ENCODE results near the gene NUDT8.
A peak's percentile ranks its signal among the peaks of the same experiment; 100 is the strongest.
"Not testable (repeated sequence)": the region's sequence is repeated elsewhere in the genome, so short reads cannot be mapped to it uniquely, and the experiment has no call there.

NUDT8 gene

GRCh38 chr11:67644472-67645418 is 15.0 kb upstream of the NUDT8 start:
- no peak for DNase-seq (ENCODE audit: low read depth, low spot score)

GRCh38 chr11:67644042-67644441 is 14.3 kb upstream of the NUDT8 start:
- no peak for DNase-seq (ENCODE audit: low read depth, low spot score)

More at GRCh38 chr11:67644472-67645418, 15.0 kb upstream of the NUDT8 start:
- no peak overlapping the region for H3K4me3 ChIP-seq (ENCODE audit: low read length)

GRCh38 chr11:67642173-67643120 is 12.7 kb upstream of the NUDT8 start:
- no peak for DNase-seq (ENCODE audit: low read depth, low spot score)
- no peak overlapping the region for H3K4me3 ChIP-seq (ENCODE audit: low read length)

More at GRCh38 chr11:67644042-67644441, 14.3 kb upstream of the NUDT8 start:
- no peak overlapping the region for H3K4me3 ChIP-seq (ENCODE audit: low read length)

GRCh38 chr11:67641338-67642172 is 11.8 kb upstream of the NUDT8 start:
- no peak overlapping the region for H3K4me3 ChIP-seq (ENCODE audit: low read length)
- no peak for DNase-seq (ENCODE audit: low read depth, low spot score)

GRCh38 chr11:67640758-67641337 is 11.1 kb upstream of the NUDT8 start:
- DNase-seq (ENCODE audit: low read depth, low spot score), result no peak
- no peak overlapping the region for H3K4me3 ChIP-seq (ENCODE audit: low read length)

- no peak overlapping the region for H3K4me3 ChIP-seq (ENCODE audit: low read length)
- peak; percentile 64 for DNase-seq (ENCODE audit: low read depth, low spot score)
These were observed 10.5 kb upstream of the NUDT8 start for GRCh38 chr11:67640021-67640757.

- DNase-seq (ENCODE audit: low read depth, low spot score), result no peak
- no peak within 1 kb of the TSS for H3K4me3 ChIP-seq (ENCODE audit: low read length)
These were observed 9.7 kb upstream of the NUDT8 start, which contains the start of gene TBX10 for GRCh38 chr11:67639438-67639859. Gene TBX10, minus strand, starts transcription at chr11:67639763. Its CDS starts 291 bp downstream, at chr11:67639472.

GRCh38 chr11:67638535-67639437 is 9.0 kb upstream of the NUDT8 start:
- DNase-seq (ENCODE audit: low read depth, low spot score), result no peak
- no peak overlapping the region for H3K4me3 ChIP-seq (ENCODE audit: low read length)

GRCh38 chr11:67637441-67637840 is 7.7 kb upstream of the NUDT8 start:
- H3K4me3 ChIP-seq (ENCODE audit: low read length); DNase-seq (ENCODE audit: low read depth, low spot score): not testable (repeated sequence)

GRCh38 chr11:67636962-67637361 is 7.2 kb upstream of the NUDT8 start:
- no peak for DNase-seq (ENCODE audit: low read depth, low spot score)
- H3K4me3 ChIP-seq (ENCODE audit: low read length), result no peak overlapping the region

- H3K4me3 ChIP-seq (ENCODE audit: low read length), result no peak overlapping the region
These were observed 5.4 kb upstream of the NUDT8 start for GRCh38 chr11:67635231-67635521.

GRCh38 chr11:67634366-67635230 is 4.9 kb upstream of the NUDT8 start:
- DNase-seq (ENCODE audit: low read depth, low spot score), result no peak
- no peak overlapping the region for H3K4me3 ChIP-seq (ENCODE audit: low read length)

More at GRCh38 chr11:67635231-67635521, 5.4 kb upstream of the NUDT8 start:
- DNase-seq (ENCODE audit: low read depth, low spot score), result no peak

GRCh38 chr11:67633758-67634365 is 4.1 kb upstream of the NUDT8 start:
- H3K4me3 ChIP-seq (ENCODE audit: low read length), result no peak overlapping the region
- no peak for DNase-seq (ENCODE audit: low read depth, low spot score)

GRCh38 chr11:67632982-67633755 is 3.4 kb upstream of the NUDT8 start:
- no peak overlapping the region for H3K4me3 ChIP-seq (ENCODE audit: low read length)
- no peak for DNase-seq (ENCODE audit: low read depth, low spot score)

Data from Jurkat, Clone E6-1 (cell line).